GM12874 (cell line): Measurements from ENCODE around the gene NLGN4X.

ENCODE experiments used
- TF ChIP-seq, protein P1 (sequence below): IDR thresholded peaks from 2 replicates; pipeline ENCODE4 v1.5.1; 2011; ENCODE audit warnings: low read depth, mild to moderate bottlenecking, control low read depth, low read length, moderate library complexity; ENCODE audit not compliant: insufficient read depth

NLGN4X gene

DNA sequence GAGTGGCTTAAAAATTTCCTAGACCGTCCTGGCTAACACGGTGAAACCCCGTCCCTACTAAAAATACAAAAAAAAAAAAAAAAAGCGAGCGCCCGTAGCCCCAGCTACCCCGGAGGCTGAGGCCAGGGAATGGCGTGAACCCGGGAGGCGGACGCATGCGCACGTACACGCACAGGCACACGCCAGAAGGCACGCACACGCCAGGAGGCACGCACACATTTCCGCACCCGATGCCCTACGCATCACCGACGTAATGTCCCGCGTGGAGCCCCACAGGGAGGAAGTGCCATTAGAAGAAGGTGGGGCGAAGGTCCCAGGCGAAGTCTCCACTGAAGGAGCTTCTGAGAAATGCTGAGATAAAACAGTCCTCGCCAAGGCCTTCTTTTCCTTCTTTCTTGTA, 41.4 kb downstream of the NLGN4X start:
- TF ChIP-seq, protein P1, sequence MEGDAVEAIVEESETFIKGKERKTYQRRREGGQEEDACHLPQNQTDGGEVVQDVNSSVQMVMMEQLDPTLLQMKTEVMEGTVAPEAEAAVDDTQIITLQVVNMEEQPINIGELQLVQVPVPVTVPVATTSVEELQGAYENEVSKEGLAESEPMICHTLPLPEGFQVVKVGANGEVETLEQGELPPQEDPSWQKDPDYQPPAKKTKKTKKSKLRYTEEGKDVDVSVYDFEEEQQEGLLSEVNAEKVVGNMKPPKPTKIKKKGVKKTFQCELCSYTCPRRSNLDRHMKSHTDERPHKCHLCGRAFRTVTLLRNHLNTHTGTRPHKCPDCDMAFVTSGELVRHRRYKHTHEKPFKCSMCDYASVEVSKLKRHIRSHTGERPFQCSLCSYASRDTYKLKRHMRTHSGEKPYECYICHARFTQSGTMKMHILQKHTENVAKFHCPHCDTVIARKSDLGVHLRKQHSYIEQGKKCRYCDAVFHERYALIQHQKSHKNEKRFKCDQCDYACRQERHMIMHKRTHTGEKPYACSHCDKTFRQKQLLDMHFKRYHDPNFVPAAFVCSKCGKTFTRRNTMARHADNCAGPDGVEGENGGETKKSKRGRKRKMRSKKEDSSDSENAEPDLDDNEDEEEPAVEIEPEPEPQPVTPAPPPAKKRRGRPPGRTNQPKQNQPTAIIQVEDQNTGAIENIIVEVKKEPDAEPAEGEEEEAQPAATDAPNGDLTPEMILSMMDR: no peak

DNA sequence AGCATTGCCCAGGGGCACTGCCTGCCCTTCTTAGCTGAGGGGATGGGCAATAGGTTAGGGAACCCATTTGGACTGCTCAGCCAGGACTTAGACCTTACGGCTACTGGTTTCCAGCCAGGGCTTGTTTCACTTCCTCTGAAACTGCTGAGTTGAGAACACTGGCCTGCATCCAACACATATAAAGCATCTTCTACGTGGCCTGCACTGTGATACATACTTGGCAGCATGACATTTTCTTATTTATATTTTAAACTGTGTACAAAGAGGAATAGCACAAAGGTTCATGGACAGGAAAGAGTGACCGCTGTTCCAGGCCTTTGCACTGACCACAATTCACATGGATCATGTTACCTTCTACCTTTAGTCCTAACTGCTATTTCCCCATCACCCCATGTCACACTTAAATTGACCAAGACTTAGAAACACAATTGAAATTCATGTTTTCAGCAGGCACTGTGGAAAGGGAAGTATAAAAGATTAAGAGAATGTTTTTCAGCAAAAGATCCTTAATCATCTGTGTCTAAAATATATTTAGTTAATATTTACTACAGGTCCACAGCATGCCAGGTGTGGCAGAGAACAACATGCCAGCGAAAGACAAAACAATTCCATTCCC, 43.7 kb downstream of the NLGN4X start:
- TF ChIP-seq, protein P1: no peak

DNA sequence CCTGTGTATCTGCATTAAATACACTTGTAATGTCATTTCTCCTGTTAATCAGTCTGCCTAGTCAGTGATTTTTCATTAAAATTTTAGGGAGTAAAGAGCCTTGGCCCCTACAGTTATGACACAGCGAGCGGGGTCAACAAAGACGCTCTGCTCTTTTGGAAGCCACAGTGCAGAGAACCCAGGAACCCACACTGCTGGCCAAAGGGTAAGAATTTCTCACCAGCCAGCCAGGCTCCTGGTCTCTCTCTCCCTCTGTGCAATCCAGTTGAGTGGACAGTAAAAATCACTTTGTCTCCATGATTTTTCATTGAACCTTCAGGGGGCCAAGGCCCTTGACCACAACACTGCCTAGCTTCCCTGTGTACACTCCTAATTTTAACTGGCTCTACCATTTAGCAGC, 52.8 kb downstream of the NLGN4X start:
- TF ChIP-seq, protein P1: no peak

DNA sequence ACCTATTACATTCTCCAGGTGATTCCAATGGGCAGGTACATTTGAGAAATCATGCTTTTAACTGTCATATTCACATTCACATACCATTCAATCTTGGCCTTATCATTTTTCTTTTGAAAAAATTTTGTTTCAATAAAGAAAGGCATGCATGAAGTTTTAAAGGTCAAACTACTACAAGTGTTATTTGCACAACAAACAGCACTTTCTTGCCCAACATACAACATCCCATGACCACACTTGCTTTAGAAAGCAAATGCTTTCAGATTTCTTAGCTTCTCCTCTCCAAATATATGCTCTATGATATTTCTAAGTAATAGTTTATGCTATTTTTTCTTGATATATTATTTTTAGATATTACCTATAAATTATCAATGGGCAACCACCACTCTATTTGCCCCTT, 58.2 kb downstream of the NLGN4X start:
- TF ChIP-seq, protein P1: no peak

DNA sequence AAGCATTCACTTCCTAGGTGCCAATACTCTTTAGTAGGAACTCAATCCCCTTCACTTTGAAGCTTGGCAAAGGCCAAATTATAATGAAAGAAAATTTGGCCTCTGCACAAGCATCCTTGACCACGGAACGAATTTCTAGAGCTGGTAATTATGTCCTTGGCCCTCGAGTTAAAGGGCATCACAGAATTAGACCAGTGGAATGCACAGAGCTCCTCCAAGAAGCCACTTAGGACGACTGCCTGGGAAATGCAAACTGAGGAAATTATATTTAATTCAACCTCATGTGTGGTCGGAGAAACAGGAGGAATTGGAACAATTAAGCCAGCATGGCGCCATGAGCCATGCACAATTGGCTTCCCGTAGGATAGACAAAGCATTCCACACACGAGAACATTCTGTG, 59.3 kb downstream of the NLGN4X start:
- TF ChIP-seq, protein P1: no peak

DNA sequence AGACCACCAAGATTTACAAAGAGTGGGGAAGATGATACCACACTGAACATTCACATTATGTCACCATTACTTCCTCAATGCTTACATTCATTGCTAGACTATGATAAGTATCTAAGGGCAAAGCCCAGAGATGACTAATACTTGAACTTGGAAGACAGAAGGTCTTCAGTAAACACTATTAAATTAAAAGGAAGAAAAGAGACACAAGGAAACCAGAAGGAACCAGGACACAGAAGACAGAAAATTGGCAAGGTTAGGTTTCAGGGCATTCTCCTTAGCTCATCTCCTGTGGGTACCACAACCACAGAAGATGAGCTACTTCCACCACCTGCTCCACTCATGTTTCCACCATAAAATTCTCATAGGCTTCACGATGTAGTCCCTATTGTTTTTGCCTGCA, 64.9 kb downstream of the NLGN4X start:
- TF ChIP-seq, protein P1: no peak

DNA sequence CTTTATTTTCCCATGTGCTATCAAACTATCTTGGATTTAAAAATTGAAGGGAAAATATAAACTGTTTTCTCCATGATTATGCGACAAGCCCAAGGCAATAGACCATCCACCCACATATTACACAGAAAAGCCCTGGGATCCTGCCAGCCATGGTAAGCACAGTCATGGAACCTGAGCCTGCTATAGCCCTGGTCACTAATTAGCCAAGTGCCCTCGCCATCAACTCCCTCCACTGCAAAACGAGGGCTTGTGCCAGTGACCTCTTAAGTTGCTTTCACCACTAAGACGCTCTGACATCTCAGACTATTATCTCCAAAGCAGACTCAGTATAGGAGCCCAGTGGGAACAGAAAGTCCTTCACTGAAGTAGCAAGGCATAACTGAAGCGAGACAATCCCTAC, 69.2 kb downstream of the NLGN4X start:
- TF ChIP-seq, protein P1: no peak
